B cell (primary cell): ENCODE measurements around the gene KLHDC8B. TPM values are rescaled to one million over a fixed set of nuclear protein-coding genes. Genes with fewer than 3 reads are reported as not detected.

Experiments used
- ATAC-seq: fragments of 200-7000 bp; cut with Tn5 transposase; one replicate; pipeline ENCODE4 v1.10.0; 2021; ENCODE audit warnings: low read depth, mild to moderate bottlenecking, moderate number of reproducible peaks, moderate library complexity
- CTCF ChIA-PET: fragments of 350-600 bp; sonication (Branson Sonifier 250); formaldehyde crosslinking; loops from one replicate; lab custom pipeline; 2021; ENCODE audit warnings: antibody characterized with exemption, inconsistent platforms; lab: Charles Lee
- POLR2A ChIA-PET: fragments of 350-600 bp; sonication (Branson Sonifier 250); formaldehyde crosslinking; loops from one replicate; lab custom pipeline; 2021; ENCODE audit warnings: antibody characterized with exemption; lab: Charles Lee
- DNase-seq: peaks from one replicate; pipeline ENCODE4 v3.0.0; 2013
- H2AFZ ChIP-seq: 2 replicates; pipeline ENCODE4 v1.6.1; 2012; ENCODE audit warnings: mild to moderate bottlenecking, low read depth, low read length; ENCODE audit not compliant: insufficient read depth, poor library complexity, severe bottlenecking
- H3K27ac ChIP-seq, 2 donors: 1 replicate in 1 of 2; 2 replicates in 1 of 2; pipeline ENCODE4 v1.5.1; 2012 to 2013; ENCODE audit warnings: low read length in 2 of 2, mild to moderate bottlenecking in 2 of 2, moderate library complexity in 1 of 2
- H3K27me3 ChIP-seq, 4 experiments: fragments of 200-600 bp in 1 of 4; sonication (generic) in 1 of 4; replicated peaks in 1 of 4; 1 replicate in 2 of 4; 2 replicates in 2 of 4; pipeline versions ENCODE4 v1.6.1 to v1.7.0; 2013 to 2016; ENCODE audit warnings: low read length in 3 of 4, mild to moderate bottlenecking in 2 of 4, mixed read lengths in 1 of 4, moderate library complexity in 1 of 4; ENCODE audit not compliant: insufficient read depth in 4 of 4, control insufficient read depth in 3 of 4; ENCODE audit errors: control extremely low read depth in 1 of 4
- H3K36me3 ChIP-seq, 2 experiments: replicated peaks in 1 of 2; 1 replicate in 1 of 2; 2 replicates in 1 of 2; pipeline versions ENCODE4 v1.6.1 to v1.7.1; 2013; ENCODE audit warnings: low read length in 1 of 2; ENCODE audit not compliant: insufficient read depth in 2 of 2, control insufficient read depth in 1 of 2; ENCODE audit errors: control extremely low read depth in 1 of 2, extremely low read depth in 1 of 2
- H3K4me1 ChIP-seq, 2 donors: fragments of 200-600 bp in 1 of 2; sonication (generic) in 1 of 2; 1 replicate in 1 of 2; 2 replicates in 1 of 2; pipeline versions ENCODE4 v1.5.1 to v1.6.1; 2013 to 2017; ENCODE audit warnings: low read length in 2 of 2; ENCODE audit not compliant: control insufficient read depth in 2 of 2, insufficient read depth in 2 of 2
- H3K4me2 ChIP-seq: replicated peaks from 2 replicates; pipeline ENCODE3; 2012; ENCODE audit warnings: mild to moderate bottlenecking, low read depth, low read length; ENCODE audit not compliant: poor library complexity, severe bottlenecking
- H3K4me3 ChIP-seq, 5 experiments: fragments of 200-600 bp in 1 of 5; sonication (generic) in 1 of 5; 1 replicate in 3 of 5; 2 replicates in 2 of 5; pipeline versions ENCODE4 v1.5.1 to v1.7.0; 2011 to 2016; ENCODE audit warnings: low read length in 4 of 5, mild to moderate bottlenecking in 4 of 5, low read depth in 2 of 5, control low read depth in 1 of 5, moderate library complexity in 1 of 5; ENCODE audit not compliant: insufficient read depth in 1 of 5; ENCODE audit errors: control extremely low read depth in 1 of 5, extremely low read depth in 1 of 5
- H3K79me2 ChIP-seq: fragments of 200-600 bp; sonication (generic); one replicate; pipeline ENCODE4 v1.6.0; 2016; ENCODE audit warnings: low read length; ENCODE audit not compliant: control insufficient read depth, insufficient read depth
- H3K9ac ChIP-seq: fragments of 200-600 bp; sonication (generic); 2 replicates; pipeline ENCODE4 v1.6.1; 2017; ENCODE audit warnings: mild to moderate bottlenecking, low read length, moderate library complexity
- H3K9me3 ChIP-seq, 3 donors: one replicate each; pipeline versions ENCODE4 v1.6.1 to v1.7.1; 2013; ENCODE audit warnings: low read length in 2 of 3; ENCODE audit not compliant: control insufficient read depth in 2 of 3, insufficient read depth in 1 of 3; ENCODE audit errors: control extremely low read depth in 1 of 3
- H4K20me1 ChIP-seq: 2 replicates; pipeline ENCODE4 v1.6.0; 2012; ENCODE audit warnings: mild to moderate bottlenecking, low read length; ENCODE audit not compliant: insufficient read depth, control insufficient read depth, poor library complexity, severe bottlenecking
- H3K27ac Mint-ChIP-seq: one replicate; pipeline ENCODE4 v1.8.0; 2021; ENCODE audit warnings: mixed read lengths
- H3K27me3 Mint-ChIP-seq: one replicate; pipeline ENCODE4 v1.8.0; 2021; ENCODE audit warnings: mixed read lengths
- H3K4me1 Mint-ChIP-seq: one replicate; pipeline ENCODE4 v1.8.0; 2021; ENCODE audit warnings: mixed read lengths
- H3K4me3 Mint-ChIP-seq: one replicate; pipeline ENCODE4 v1.8.0; 2021; ENCODE audit warnings: mixed read lengths
- H3K9me3 Mint-ChIP-seq: one replicate; pipeline ENCODE4 v1.8.0; 2022; ENCODE audit warnings: mixed read lengths; ENCODE audit not compliant: insufficient read depth
- CTCF ChIP-seq: fragments of 200-600 bp; IDR thresholded peaks from one replicate; pipeline ENCODE4 v1.8.0; 2022; ENCODE audit warnings: antibody characterized with exemption, mild to moderate bottlenecking
- EZH2 ChIP-seq: IDR thresholded peaks from 2 replicates; pipeline ENCODE4 v1.6.1; 2012; ENCODE audit warnings: borderline replicate concordance, low read depth, mild to moderate bottlenecking, moderate library complexity, low read length; ENCODE audit not compliant: insufficient read depth, poor library complexity, severe bottlenecking
- WGBS: methylation state at CpG from one replicate; pipeline ENCODE4 v1.1.5; 2013; ENCODE audit warnings: missing lambda C conversion rate; ENCODE audit not compliant: insufficient coverage; 5-methylcytosine and 5-hydroxymethylcytosine counted together
- intact Hi-C: fragments of 100-400 bp; cut with micrococcal nuclease; formaldehyde crosslinking; loops from one replicate; pipeline ENCODE4 v1.10.0; 2022
- polyA plus RNA-seq: library from polyadenylated mRNA; depleted of rRNA; stranded (reverse); fragments of >200 nt; gene quantifications from 2 replicates; pipeline ENCODE4 v1.2.3, GENCODE V29; 2012
- total RNA-seq, 2 donors: library from RNA; stranded (reverse); fragments of 120-200 nt in 1 of 2; gene quantifications; 1 replicate in 1 of 2; 2 replicates in 1 of 2; pipeline versions ENCODE4 v1.2.3 to v1.2.4, GENCODE V29; 2013 to 2022

KLHDC8B gene
- total and polyA plus RNA-seq, 2 donors (not counting 1 experiment from before 2014, with no cell fraction given) = 0.43 to 3.6 TPM

- no peak overlapping the region for H3K4me2 ChIP-seq
- TF ChIP-seq CTCF (no peak), EZH2 (no peak)
- peaks cover 19% of the 10 kb centered on the region for H3K79me2 ChIP-seq
- no peaks in the 10 kb centered on the region for H3K27me3 ChIP-seq
- H3K36me3 ChIP-seq = peaks cover 3 to 22% of the 10 kb centered on the region in 2 experiments
- peaks cover 10% of the 10 kb centered on the region for H4K20me1 ChIP-seq
- H3K9ac ChIP-seq = no peak overlapping the region
- no peaks in the 10 kb centered on the region for H3K9me3 Mint-ChIP-seq
- WGBS = 90% methylated on average over 2 of the region's 2 CpGs
- ATAC-seq = no peak
- ChIA-PET POLR2A (no interaction called here), CTCF (interaction anchor here (1.0 to 1.6 kb wide), 3 partner anchors 172 to 202 kb away, joined by 3 to 4 read pairs (median 3); no protein-coding TSS in a partner anchor)
- intact Hi-C loops = no loop called here
- H3K27ac Mint-ChIP-seq = no peak overlapping the region
- peaks cover 17% of the 10 kb centered on the region for H3K4me1 Mint-ChIP-seq
- H3K27ac ChIP-seq = no peak overlapping the region
- no peak overlapping the region for H3K4me3 ChIP-seq
- H3K4me3 Mint-ChIP-seq = no peak overlapping the region
- no peaks in the 10 kb centered on the region for H3K27me3 Mint-ChIP-seq
- no peak overlapping the region for H2AFZ ChIP-seq
- peaks cover 0 to under 1% (median 0%) of the 10 kb centered on the region in 3 donors for H3K9me3 ChIP-seq
- no peak for DNase-seq
- H3K4me1 ChIP-seq = peaks cover 12 to 15% of the 10 kb centered on the region in 2 donors
Observed at GRCh38 chr3:49161197-49161596, 10.2 kb upstream of the KLHDC8B start.

- Histone ChIP-seq H3K9ac (no peak overlapping the region), H3K4me2 (no peak overlapping the region), H3K4me3 (no peak overlapping the region), H2AFZ (no peak overlapping the region), H4K20me1 (peaks cover 10% of the 10 kb centered on the region), H3K4me1 (peaks cover 19 to 23% of the 10 kb centered on the region in 2 donors), H3K9me3 (peaks cover 0 to 8% (median 4%) of the 10 kb centered on the region in 3 donors), H3K27ac (no peak overlapping the region), H3K36me3 (peaks cover 3 to 22% of the 10 kb centered on the region in 2 experiments), H3K27me3 (peaks cover 0 to 2% (median 0%) of the 10 kb centered on the region in 4 experiments), H3K79me2 (peaks cover 25% of the 10 kb centered on the region)
- POLR2A ChIA-PET = no interaction called here
- DNase-seq = no peak
- Mint-ChIP-seq H3K9me3 (no peaks in the 10 kb centered on the region), H3K27me3 (no peaks in the 10 kb centered on the region), H3K4me3 (no peak overlapping the region), H3K27ac (no peak overlapping the region), H3K4me1 (peaks cover 23% of the 10 kb centered on the region)
- WGBS = 73% methylated on average over 2 of the region's 3 CpGs
- ATAC-seq = no peak
- TF ChIP-seq CTCF = no peak
- TF ChIP-seq EZH2 = no peak
- CTCF ChIA-PET = interaction anchor here (1.0 to 1.6 kb wide), 3 partner anchors 173 to 202 kb away, joined by 3 to 4 read pairs (median 3); no protein-coding TSS in a partner anchor
- intact Hi-C loops = no loop called here
Observed at GRCh38 chr3:49161808-49162530, 9.4 kb upstream of the KLHDC8B start.
